Measurements from ENCODE around the gene CNOT4. TPM values are rescaled to one million over a fixed set of nuclear protein-coding genes. Genes with fewer than 3 reads are reported as not detected.
A peak's percentile ranks its signal among the peaks of the same experiment; 100 is the strongest.

The CNOT4 gene
- 36.1 TPM for total RNA-seq
- 11.7 TPM for polyA plus RNA-seq

- peak within 1 kb of the TSS; percentile 67 for H3K4me3 ChIP-seq (ENCODE audit: low read depth, low read length)
- DNase-seq (ENCODE audit: extremely low spot score), result peak; percentile 89
- no peaks in the 10 kb centered on the region for H3K4me1 ChIP-seq (ENCODE audit: insufficient read depth)
Measured at GRCh38 chr7:135509839-135510591, at the start of gene CNOT4. TSS of gene CNOT4 (minus strand) at chr7:135510102. CDS start at chr7:135438331, 71,771 bp downstream.

GRCh38 chr7:135558881-135559280 lies 49.0 kb upstream of the CNOT4 start:
- no peak overlapping the region for H3K27ac ChIP-seq (ENCODE audit: low read depth)

More at GRCh38 chr7:135509839-135510591, at the start of gene CNOT4:
- H3K36me3 ChIP-seq (ENCODE audit: insufficient read depth), result no peaks in the 10 kb centered on the region
- peak within 1 kb of the TSS; percentile 92 for H3K27ac ChIP-seq (ENCODE audit: low read depth)
- WGBS, result under 1% methylated on average over 55 of the region's 55 CpGs

GRCh38 chr7:135558337-135558767 lies 48.5 kb upstream of the CNOT4 start:
- Histone ChIP-seq H3K36me3 (ENCODE audit: insufficient read depth) (no peaks in the 10 kb centered on the region), H3K27ac (ENCODE audit: low read depth) (peak overlapping the region; percentile 87), H3K4me3 (ENCODE audit: low read depth, low read length) (peak overlapping the region; percentile 70), H3K4me1 (ENCODE audit: insufficient read depth) (no peaks in the 10 kb centered on the region)
- peak; percentile 49 for DNase-seq (ENCODE audit: extremely low spot score)
- under 1% methylated on average over 16 of the region's 16 CpGs for WGBS

More at GRCh38 chr7:135558881-135559280, 49.0 kb upstream of the CNOT4 start:
- Histone ChIP-seq H3K4me3 (ENCODE audit: low read depth, low read length) (peak overlapping the region; percentile 70), H3K36me3 (ENCODE audit: insufficient read depth) (no peaks in the 10 kb centered on the region), H3K4me1 (ENCODE audit: insufficient read depth) (no peaks in the 10 kb centered on the region)
- 55% methylated on average over 5 of the region's 5 CpGs for WGBS
- no peak for DNase-seq (ENCODE audit: extremely low spot score)

GRCh38 chr7:135557455-135558336 lies 47.8 kb upstream of the CNOT4 start, which contains the start of gene NUP205:
TSS of gene NUP205 (plus strand) at chr7:135557917. CDS start at chr7:135557945, 28 bp downstream.
- WGBS, result 3% methylated on average over 38 of the region's 38 CpGs
- DNase-seq (ENCODE audit: extremely low spot score), result peak; percentile 85
- Histone ChIP-seq H3K36me3 (ENCODE audit: insufficient read depth) (no peaks in the 10 kb centered on the region), H3K27ac (ENCODE audit: low read depth) (peak within 1 kb of the TSS; percentile 87), H3K4me3 (ENCODE audit: low read depth, low read length) (peak within 1 kb of the TSS; percentile 70), H3K4me1 (ENCODE audit: insufficient read depth) (no peaks in the 10 kb centered on the region)

GRCh38 chr7:135553346-135553745 lies 43.4 kb upstream of the CNOT4 start:
- no peak for DNase-seq (ENCODE audit: extremely low spot score)
- 81% methylated on average over 3 of the region's 3 CpGs for WGBS
- H3K4me3 ChIP-seq (ENCODE audit: low read depth, low read length), result no peak overlapping the region
- H3K4me1 ChIP-seq (ENCODE audit: insufficient read depth), result no peaks in the 10 kb centered on the region
- H3K27ac ChIP-seq (ENCODE audit: low read depth), result no peak overlapping the region
- H3K36me3 ChIP-seq (ENCODE audit: insufficient read depth), result no peaks in the 10 kb centered on the region

- no peaks in the 10 kb centered on the region for H3K4me1 ChIP-seq (ENCODE audit: insufficient read depth)
- no peaks in the 10 kb centered on the region for H3K36me3 ChIP-seq (ENCODE audit: insufficient read depth)
- H3K4me3 ChIP-seq (ENCODE audit: low read depth, low read length), result no peak overlapping the region
- no peak overlapping the region for H3K27ac ChIP-seq (ENCODE audit: low read depth)
- no peak for DNase-seq (ENCODE audit: extremely low spot score)
- WGBS, result 56% methylated on average over 3 of the region's 3 CpGs
Measured at GRCh38 chr7:135552148-135552547, 42.2 kb upstream of the CNOT4 start.

- DNase-seq (ENCODE audit: extremely low spot score), result no peak
- Histone ChIP-seq H3K36me3 (ENCODE audit: insufficient read depth) (no peaks in the 10 kb centered on the region), H3K4me3 (ENCODE audit: low read depth, low read length) (no peak overlapping the region), H3K4me1 (ENCODE audit: insufficient read depth) (no peaks in the 10 kb centered on the region), H3K27ac (ENCODE audit: low read depth) (no peak overlapping the region)
- 60% methylated on average over 7 of the region's 7 CpGs for WGBS
Measured at GRCh38 chr7:135550196-135550595, 40.3 kb upstream of the CNOT4 start.

- Histone ChIP-seq H3K4me1 (ENCODE audit: insufficient read depth) (no peaks in the 10 kb centered on the region), H3K27ac (ENCODE audit: low read depth) (no peak overlapping the region), H3K4me3 (ENCODE audit: low read depth, low read length) (no peak overlapping the region), H3K36me3 (ENCODE audit: insufficient read depth) (no peaks in the 10 kb centered on the region)
- WGBS, result 96% methylated on average over 6 of the region's 6 CpGs
- DNase-seq (ENCODE audit: extremely low spot score), result no peak
Measured at GRCh38 chr7:135541029-135541428, 31.1 kb upstream of the CNOT4 start.

- DNase-seq (ENCODE audit: extremely low spot score), result no peak
- H3K27ac ChIP-seq (ENCODE audit: low read depth), result no peak overlapping the region
- no peaks in the 10 kb centered on the region for H3K36me3 ChIP-seq (ENCODE audit: insufficient read depth)
- no peaks in the 10 kb centered on the region for H3K4me1 ChIP-seq (ENCODE audit: insufficient read depth)
- 86% methylated on average over 2 of the region's 2 CpGs for WGBS
- H3K4me3 ChIP-seq (ENCODE audit: low read depth, low read length), result no peak overlapping the region
Measured at GRCh38 chr7:135539629-135540028, 29.7 kb upstream of the CNOT4 start.

GRCh38 chr7:135538376-135538775 lies 28.5 kb upstream of the CNOT4 start:
- DNase-seq (ENCODE audit: extremely low spot score), result no peak
- Histone ChIP-seq H3K4me1 (ENCODE audit: insufficient read depth) (no peaks in the 10 kb centered on the region), H3K4me3 (ENCODE audit: low read depth, low read length) (no peak overlapping the region), H3K27ac (ENCODE audit: low read depth) (no peak overlapping the region), H3K36me3 (ENCODE audit: insufficient read depth) (no peaks in the 10 kb centered on the region)
- 15% methylated on average over 3 of the region's 3 CpGs for WGBS

- no peak for DNase-seq (ENCODE audit: extremely low spot score)
- Histone ChIP-seq H3K4me1 (ENCODE audit: insufficient read depth) (no peaks in the 10 kb centered on the region), H3K27ac (ENCODE audit: low read depth) (no peak overlapping the region), H3K36me3 (ENCODE audit: insufficient read depth) (no peaks in the 10 kb centered on the region), H3K4me3 (ENCODE audit: low read depth, low read length) (no peak overlapping the region)
Measured at GRCh38 chr7:135537905-135538304, 28.0 kb upstream of the CNOT4 start.

GRCh38 chr7:135537453-135537852 lies 27.6 kb upstream of the CNOT4 start:
- no peak overlapping the region for H3K27ac ChIP-seq (ENCODE audit: low read depth)
- WGBS, result 78% methylated on average over 1 of the region's 1 CpG
- no peak for DNase-seq (ENCODE audit: extremely low spot score)
- H3K36me3 ChIP-seq (ENCODE audit: insufficient read depth), result no peaks in the 10 kb centered on the region
- no peaks in the 10 kb centered on the region for H3K4me1 ChIP-seq (ENCODE audit: insufficient read depth)
- no peak overlapping the region for H3K4me3 ChIP-seq (ENCODE audit: low read depth, low read length)

GRCh38 chr7:135536150-135536549 lies 26.2 kb upstream of the CNOT4 start:
- no peaks in the 10 kb centered on the region for H3K4me1 ChIP-seq (ENCODE audit: insufficient read depth)
- H3K4me3 ChIP-seq (ENCODE audit: low read depth, low read length), result no peak overlapping the region
- H3K36me3 ChIP-seq (ENCODE audit: insufficient read depth), result no peaks in the 10 kb centered on the region
- no peak overlapping the region for H3K27ac ChIP-seq (ENCODE audit: low read depth)
- DNase-seq (ENCODE audit: extremely low spot score), result no peak
- 67% methylated on average over 7 of the region's 7 CpGs for WGBS

GRCh38 chr7:135527025-135527424 lies 17.1 kb upstream of the CNOT4 start:
- H3K4me1 ChIP-seq (ENCODE audit: insufficient read depth), result no peaks in the 10 kb centered on the region
- H3K4me3 ChIP-seq (ENCODE audit: low read depth, low read length), result no peak overlapping the region
- 91% methylated on average over 3 of the region's 3 CpGs for WGBS
- H3K36me3 ChIP-seq (ENCODE audit: insufficient read depth), result no peaks in the 10 kb centered on the region
- DNase-seq (ENCODE audit: extremely low spot score), result no peak
- H3K27ac ChIP-seq (ENCODE audit: low read depth), result no peak overlapping the region

Data from urinary bladder (tissue), 4 donors.